NB4 (cell line): ENCODE results near the gene GPR183.

Source experiments
- DNase-seq: peaks from one replicate; pipeline ENCODE4 v3.0.0; 2010; ENCODE audit warnings: low read depth
- H3K4me3 ChIP-seq: one replicate; pipeline ENCODE4 v1.5.1; 2011; ENCODE audit warnings: mild to moderate bottlenecking, low read depth, low read length, moderate library complexity
- MYC ChIP-seq: IDR thresholded peaks from 2 replicates; pipeline ENCODE4 v1.6.1; 2011; ENCODE audit warnings: low read depth, low read length
- POLR2A ChIP-seq: IDR thresholded peaks from 2 replicates; pipeline ENCODE4 v1.6.1; 2011; ENCODE audit warnings: mild to moderate bottlenecking; ENCODE audit not compliant: insufficient read length; ENCODE audit errors: extremely low read depth
- TF ChIP-seq, protein P1 (sequence below): IDR thresholded peaks from 2 replicates; pipeline ENCODE4 v1.6.1; 2011; ENCODE audit warnings: low read depth, low read length
- TF ChIP-seq, protein P2 (sequence below): IDR thresholded peaks from one replicate; pipeline ENCODE4 v1.5.1; 2012; ENCODE audit warnings: low read depth, low read length

The GPR183 gene

DNA sequence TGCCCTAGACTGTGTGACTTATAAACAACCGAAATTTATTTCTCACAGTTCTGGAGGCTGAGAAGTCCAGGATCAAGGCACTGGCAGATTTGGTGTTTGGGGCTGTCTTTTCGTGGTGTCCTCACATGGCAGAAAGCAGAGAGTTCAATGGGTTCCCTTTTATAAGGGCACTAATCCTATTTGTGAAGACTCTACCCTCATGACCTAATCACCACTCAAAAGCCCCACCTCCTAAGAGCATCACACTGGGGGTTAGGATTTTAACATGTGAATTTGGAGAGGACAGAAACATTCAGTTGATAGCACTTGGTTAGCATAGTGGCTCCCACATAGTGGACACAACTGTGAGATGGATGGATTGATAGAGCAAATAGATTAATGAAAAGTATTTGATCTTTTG, 27.6 kb downstream of the GPR183 start:
- TF ChIP-seq POLR2A (no peak), MYC (no peak)
- TF ChIP-seq, protein P1, sequence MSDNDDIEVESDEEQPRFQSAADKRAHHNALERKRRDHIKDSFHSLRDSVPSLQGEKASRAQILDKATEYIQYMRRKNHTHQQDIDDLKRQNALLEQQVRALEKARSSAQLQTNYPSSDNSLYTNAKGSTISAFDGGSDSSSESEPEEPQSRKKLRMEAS: no peak
- TF ChIP-seq, protein P2, sequence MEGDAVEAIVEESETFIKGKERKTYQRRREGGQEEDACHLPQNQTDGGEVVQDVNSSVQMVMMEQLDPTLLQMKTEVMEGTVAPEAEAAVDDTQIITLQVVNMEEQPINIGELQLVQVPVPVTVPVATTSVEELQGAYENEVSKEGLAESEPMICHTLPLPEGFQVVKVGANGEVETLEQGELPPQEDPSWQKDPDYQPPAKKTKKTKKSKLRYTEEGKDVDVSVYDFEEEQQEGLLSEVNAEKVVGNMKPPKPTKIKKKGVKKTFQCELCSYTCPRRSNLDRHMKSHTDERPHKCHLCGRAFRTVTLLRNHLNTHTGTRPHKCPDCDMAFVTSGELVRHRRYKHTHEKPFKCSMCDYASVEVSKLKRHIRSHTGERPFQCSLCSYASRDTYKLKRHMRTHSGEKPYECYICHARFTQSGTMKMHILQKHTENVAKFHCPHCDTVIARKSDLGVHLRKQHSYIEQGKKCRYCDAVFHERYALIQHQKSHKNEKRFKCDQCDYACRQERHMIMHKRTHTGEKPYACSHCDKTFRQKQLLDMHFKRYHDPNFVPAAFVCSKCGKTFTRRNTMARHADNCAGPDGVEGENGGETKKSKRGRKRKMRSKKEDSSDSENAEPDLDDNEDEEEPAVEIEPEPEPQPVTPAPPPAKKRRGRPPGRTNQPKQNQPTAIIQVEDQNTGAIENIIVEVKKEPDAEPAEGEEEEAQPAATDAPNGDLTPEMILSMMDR: no peak
- H3K4me3 ChIP-seq: no peak overlapping the region
- no peak for DNase-seq

DNA sequence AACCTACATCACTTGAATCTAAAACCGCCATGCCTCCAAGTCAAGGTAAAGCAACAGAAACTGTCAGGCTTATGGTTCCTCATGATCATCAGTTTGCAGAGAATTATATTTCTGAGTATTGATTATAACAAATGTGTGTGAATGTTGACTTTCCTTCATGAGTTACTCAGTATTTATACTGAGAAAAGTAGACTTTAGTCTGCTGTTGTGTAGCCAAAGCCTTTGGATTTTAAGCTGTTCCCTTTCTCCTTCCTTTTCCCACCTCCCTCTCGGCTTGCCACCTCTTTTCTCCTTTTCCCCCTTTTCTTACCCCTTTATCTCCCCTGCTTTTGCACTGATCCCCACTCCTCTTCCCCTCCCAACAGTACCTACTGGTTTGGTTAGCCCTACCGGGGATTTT, 28.4 kb downstream of the GPR183 start:
- no peak for TF ChIP-seq POLR2A
- TF ChIP-seq MYC: no peak
- TF ChIP-seq, protein P2: no peak
- TF ChIP-seq, protein P1: no peak
- no peak for DNase-seq
- no peak overlapping the region for H3K4me3 ChIP-seq

DNA sequence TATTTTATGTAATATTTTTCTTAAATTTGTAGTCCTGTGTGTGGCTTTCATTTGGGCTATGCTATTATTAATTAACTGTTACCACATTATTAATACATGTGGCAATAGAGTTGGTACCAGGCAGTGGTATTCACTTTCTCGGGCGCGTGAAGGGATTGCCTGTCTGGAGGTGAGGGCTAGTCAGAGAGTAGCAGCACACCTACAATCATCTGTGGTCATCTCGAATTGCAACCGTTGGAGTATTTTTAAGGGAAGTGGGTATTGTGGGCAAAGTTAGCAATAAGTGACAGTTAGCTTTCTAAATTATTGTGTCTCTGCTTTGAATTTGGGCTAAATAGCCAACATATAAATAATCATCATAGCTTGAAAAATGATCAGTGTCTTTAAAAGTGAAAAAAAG, 29.0 kb downstream of the GPR183 start:
- TF ChIP-seq MYC: no peak
- TF ChIP-seq, protein P2: no peak
- TF ChIP-seq POLR2A: no peak
- TF ChIP-seq, protein P1: no peak
- peak; percentile 63 for DNase-seq
- H3K4me3 ChIP-seq: no peak overlapping the region

DNA sequence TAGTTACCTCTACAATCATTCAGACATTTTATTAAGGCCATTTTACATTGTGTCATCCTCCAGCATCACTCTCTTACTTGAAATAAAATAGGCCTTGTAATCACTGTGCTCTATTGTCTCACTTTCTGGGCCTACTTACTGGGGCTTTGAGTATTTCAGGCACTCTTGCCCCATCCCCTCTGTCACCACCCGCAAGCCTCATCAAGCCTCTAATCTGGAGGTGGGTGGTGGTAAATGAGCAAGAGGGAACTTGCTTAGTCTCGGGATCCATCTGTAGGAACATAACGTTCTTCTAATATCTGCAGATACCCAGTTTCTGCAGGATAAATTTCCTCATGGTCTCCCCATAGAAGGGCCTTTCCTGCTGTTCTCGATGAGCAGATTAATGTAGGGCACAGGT, 29.6 kb downstream of the GPR183 start:
- peak; percentile 83 for DNase-seq
- peak overlapping the region; percentile 25 for H3K4me3 ChIP-seq
- TF ChIP-seq POLR2A (no peak), MYC (no peak)

DNA sequence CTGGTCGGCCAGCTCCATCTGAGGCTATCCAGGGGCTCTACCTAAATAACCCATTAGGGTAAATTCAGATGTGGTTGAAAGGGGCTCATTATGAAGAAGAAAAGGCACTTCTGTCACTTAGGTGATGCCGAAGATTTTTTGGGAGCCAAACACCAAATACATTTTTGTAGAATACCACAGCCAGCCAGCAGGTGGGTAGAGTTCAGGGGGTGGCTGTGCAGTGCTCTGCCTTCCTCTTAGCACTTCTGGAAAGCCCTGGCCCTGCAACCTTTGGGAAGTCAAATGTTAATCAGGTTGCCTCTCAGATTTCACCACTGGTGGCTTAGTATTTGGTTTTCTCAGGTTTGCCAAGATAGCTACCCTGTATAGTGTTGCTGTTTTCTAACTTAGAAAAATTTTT, 30.5 kb downstream of the GPR183 start:
- TF ChIP-seq POLR2A: no peak
- TF ChIP-seq, protein P2: no peak
- TF ChIP-seq MYC: no peak
- no peak overlapping the region for H3K4me3 ChIP-seq
- DNase-seq: no peak

DNA sequence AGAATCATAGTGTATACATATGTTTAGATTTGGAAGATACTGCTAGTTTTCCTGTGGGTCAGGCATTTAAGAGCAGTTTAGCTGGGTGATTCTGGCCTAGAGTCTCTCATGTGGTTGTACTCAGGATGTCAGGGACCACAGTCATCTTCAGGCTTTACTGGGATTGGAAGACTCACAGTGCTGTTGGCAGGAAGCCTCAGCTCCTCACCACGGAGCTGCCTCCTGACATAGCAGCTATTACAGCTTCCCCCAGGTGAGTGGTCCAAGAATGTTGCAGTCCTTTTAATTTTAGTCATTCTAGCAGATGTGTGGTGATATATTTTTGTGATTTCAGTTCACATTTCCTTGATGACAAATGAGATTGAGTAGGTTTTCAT, 32.1 kb downstream of the GPR183 start:
- DNase-seq: no peak
- no peak overlapping the region for H3K4me3 ChIP-seq
- TF ChIP-seq, protein P2: no peak
- no peak for TF ChIP-seq MYC

DNA sequence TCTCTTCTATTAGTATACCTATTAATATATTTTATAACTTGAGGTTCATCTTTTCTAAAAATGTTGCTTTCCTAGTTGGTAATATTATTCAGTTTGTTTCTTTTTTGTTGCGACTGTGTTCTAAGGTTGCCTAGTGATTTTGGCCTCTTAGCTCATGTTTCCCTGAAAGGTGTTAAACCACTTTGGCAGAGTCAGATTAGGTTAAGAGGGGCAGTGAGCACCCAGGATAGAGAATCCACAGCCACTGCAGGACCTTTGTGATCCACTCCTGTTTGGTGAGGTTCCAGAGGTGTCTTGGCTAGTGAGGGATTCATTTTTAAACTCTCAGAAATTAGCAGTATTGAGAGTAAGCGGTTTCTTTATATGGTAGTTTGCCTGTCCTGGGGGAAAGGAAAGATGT, 34.1 kb downstream of the GPR183 start:
- no peak for DNase-seq
- no peak overlapping the region for H3K4me3 ChIP-seq
- TF ChIP-seq, protein P2: no peak
- TF ChIP-seq, protein P1: no peak
- TF ChIP-seq MYC: no peak
- TF ChIP-seq POLR2A: no peak
